Hair follicle dermal papilla cell (primary cell): ENCODE measurements around the gene NFE2L2. TPM values are rescaled to one million over a fixed set of nuclear protein-coding genes. Genes with fewer than 3 reads are reported as not detected.

ENCODE experiments used
- small RNA-seq: library from RNA; depleted of rRNA; stranded (forward); fragments of <200 nt; gene quantifications from one replicate; pipeline ENCODE3, GENCODE V24; 2012
- total RNA-seq: library from RNA; depleted of rRNA; stranded (reverse); fragments of >200 nt; gene quantifications from 2 replicates; pipeline ENCODE4 v1.2.3, GENCODE V29; 2012

The NFE2L2 gene
- 51.4 and 55.2 TPM in 2 replicates for total RNA-seq

GRCh38 chr2:177264693-177265587, at the start of gene NFE2L2:
Gene NFE2L2 (minus strand): TSS chr2:177264727. CDS start chr2:177264576, 151 bp downstream.

GRCh38 chr2:177212106-177212890, 52.2 kb downstream of the NFE2L2 start, which contains the start of gene HNRNPA3:
Gene HNRNPA3 (plus strand): TSS chr2:177212794. CDS start chr2:177212800, 6 bp downstream.

Small RNAs within 50 kb of the gene (small RNA-seq; reads per million reads assigned to genes)
- gene MIR3128 (not detected), gene MIR6512 (not detected), gene RF00019 (not detected)

Other genes with a start within 250 kb of the NFE2L2 start
- 27.8 and 28.9 TPM in 2 replicates for gene HNRNPA3, start 51.9 kb downstream of the NFE2L2 start, total RNA-seq
- 37.4 and 41.4 TPM in 2 replicates for gene AGPS, start 128.0 kb upstream of the NFE2L2 start, total RNA-seq